Midbrain (tissue), 1 donor: ENCODE measurements around the gene EDEM1.
"Not testable (repeated sequence)": the region's sequence is repeated elsewhere in the genome, so short reads cannot be mapped to it uniquely, and the experiment has no call there.

ENCODE experiments used
- DNase-seq: peaks from one replicate; lab custom pipeline; 2025; lab: John Stamatoyannopoulos, UW

The EDEM1 gene

DNA sequence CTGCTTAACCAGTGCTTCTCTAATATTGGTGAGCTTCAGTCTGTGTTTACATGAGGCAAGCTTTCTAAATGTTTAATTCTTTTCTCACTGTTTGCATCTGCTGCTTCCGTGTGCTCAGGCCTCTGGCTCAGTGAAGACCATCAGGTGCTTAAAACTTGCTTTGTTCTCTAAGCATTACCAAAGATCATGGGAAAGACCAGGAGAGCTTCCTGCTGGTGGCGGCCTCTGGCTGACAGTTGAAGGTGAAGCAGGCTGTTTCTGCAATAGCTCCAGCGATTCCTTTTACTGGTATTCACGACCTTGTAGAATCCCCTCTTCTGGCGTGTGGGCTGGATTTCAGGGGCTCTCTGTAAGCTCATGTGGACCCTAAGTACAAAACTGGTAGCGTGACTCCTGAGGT lies 45.1 kb downstream of the EDEM1 start:
- no peak for DNase-seq

- DNase-seq = no peak
Observed at GRCh38 chr3:5233026-5233425, 45.5 kb downstream of the EDEM1 start.

DNA sequence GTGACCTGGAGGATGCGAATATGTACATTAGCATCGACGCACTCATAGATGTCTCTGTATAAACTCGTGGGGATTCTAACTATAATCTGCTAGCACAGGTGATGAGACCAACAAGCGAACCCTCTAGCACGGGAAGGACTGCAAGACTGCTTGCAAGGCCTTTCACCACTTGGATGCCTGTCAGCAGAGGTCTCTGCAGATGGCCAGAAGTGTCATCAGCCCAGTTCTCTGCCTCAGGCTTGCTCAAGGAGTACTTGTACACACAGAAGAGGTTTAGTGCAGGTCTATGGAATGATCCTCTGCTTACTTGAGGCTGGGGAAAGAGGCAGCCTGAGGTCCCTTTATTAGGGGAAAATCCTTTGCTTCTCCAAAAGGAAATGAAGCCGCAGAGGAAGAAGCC lies 48.1 kb downstream of the EDEM1 start:
- DNase-seq = no peak

DNA sequence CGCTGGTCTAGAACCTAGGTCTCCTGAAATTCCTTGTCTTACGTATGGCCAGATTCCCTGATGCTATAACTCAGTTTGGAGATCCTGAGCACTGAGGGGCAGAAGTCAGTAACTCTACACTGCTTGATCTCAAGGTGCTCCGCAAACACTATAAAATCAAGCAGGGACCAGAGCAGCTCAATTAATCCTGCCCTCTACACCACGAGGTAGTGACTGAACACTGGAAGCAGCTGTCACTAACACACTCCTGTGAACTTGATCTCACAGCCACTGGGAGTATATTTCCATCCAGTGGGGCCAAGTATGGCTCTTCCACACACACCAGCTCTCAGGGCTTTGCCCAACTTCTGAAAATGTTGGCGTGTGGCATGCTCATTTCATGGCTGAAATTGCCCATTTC lies 51.0 kb downstream of the EDEM1 start:
- DNase-seq = no peak

DNA sequence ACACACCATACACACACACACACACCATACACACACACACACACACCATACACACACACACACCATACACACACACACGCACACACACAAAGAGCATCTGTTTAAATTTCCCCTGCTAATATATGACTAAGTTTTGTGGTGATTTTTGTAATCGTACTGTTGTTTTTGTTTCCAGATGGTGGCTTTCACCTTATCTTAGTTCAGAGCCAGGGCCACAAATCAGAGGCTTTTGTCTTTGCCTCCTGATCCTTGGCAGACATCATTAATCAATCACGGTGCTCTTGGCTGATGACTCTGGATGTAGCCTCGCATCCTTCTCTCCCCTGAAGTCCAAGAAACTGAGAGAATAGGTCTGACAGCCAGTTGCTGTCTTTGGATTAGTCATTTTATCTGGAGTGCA lies 52.1 kb downstream of the EDEM1 start:
- DNase-seq = no peak

DNA sequence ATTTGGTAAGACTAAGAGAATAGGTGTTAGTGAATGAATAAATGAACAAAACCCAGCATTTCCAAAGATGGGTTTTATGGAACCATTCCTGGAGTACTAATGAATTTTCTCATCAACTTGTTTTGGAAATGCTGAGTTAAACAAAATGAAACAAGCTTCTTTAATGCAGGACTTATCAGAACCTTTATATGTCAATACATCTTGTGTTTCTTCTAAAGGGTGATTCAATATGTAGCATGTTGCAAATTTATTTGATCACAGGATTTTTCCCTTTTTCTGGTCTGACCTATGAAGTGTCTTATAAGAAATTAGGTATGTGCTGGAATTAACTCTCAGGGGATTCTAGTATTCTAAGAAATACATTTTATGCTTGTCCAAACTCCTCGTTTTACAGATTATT lies 53.2 kb downstream of the EDEM1 start:
- DNase-seq = no peak

DNA sequence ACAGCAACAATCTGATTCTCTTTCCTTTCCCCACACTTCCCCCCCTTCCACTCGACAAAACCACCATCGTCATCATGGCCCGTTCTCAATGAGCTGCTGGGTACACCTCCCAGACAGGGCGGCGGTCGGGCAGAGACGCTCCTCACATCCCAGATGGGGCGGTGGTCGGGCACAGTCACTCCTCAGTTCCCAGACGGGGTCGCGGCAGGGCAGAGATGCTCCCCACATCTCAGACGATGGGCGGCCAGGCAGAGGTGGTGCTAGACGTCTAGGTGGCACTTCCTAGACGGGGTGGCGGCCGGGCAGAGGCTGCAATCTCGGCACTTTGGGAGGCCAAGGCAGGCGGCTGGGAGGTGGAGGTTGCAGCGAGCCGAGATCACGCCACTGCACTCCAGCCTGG lies 55.3 kb downstream of the EDEM1 start:
- not testable (repeated sequence) for DNase-seq

GRCh38 chr3:5245927-5246326 lies 58.4 kb downstream of the EDEM1 start:
- no peak for DNase-seq

GRCh38 chr3:5248822-5249221 lies 61.3 kb downstream of the EDEM1 start:
- no peak for DNase-seq

- DNase-seq = no peak
Observed at GRCh38 chr3:5250467-5251195, 63.1 kb downstream of the EDEM1 start.

DNA sequence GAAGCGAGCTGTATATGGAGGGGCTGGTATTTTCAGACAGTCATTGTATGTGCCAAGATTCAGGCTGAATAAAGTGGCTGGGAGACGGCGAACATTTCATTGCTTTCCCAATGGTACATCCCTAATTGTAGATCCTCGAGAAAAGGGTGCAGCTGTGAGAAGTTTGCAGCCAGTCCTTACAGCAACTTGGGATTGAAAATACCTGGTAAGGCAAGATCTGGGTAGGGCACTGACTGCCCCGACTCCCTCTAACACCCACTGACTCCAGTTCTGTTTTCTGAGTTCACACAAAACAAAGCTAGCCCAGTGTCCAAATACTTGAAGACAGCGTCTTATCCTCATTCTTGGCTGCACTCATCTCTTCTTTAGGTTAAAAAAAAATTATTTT lies 63.7 kb downstream of the EDEM1 start:
- DNase-seq = no peak

DNA sequence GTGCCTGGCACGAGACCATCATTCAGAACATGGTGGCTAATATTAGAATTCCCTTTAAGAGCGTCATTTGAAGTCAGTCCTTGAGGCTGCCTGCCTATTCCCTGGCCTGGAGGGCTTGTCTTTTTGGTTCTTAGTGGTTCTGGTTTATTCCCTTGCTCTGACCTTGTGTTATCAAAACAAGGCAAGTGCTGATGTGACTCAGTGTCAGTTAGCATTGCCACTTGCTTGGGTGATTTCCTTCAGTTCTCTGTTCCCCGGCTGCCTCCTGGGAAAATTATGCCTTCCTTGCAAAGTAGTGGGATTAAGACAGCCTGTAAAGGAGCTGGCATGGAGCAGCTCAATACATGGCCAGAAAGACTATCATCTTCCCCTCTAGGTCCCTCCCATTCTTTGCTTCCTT lies 64.6 kb downstream of the EDEM1 start:
- DNase-seq = no peak

DNA sequence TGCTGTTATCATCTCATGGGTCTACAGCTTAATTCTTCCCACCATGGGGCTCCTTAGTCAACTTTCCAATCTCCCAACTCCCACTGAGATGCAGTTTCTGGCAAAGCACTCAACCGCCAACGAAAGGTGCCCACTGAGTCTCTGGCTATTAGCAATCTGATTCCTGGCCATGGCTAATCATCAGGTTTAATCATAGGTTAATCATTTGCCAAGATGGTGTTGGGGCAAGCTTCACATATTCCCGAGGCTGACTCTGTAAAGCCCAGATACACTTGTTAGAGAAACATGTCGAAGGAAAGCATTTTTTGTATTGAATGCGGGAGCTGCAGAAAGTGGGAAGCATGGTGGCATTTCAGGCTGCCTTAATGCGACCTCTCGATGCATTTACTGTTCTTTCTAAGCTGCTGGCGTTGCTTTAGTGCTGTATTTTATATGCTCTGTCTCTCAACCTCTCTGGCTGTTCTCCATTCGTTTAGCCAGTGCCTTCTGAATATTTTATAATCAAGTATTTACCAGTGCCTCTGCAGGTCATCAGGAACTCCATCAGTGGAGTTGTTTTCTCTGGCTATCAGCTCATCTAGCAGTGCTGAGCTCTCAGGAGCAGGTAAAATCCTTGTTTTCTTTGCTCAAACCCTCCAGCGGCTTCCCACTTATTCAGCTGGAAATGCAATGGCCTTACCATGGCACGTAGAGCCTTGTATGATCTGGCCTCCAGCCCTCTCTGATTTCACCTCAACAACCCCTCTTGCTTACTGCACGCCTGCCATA lies 67.0 kb downstream of the EDEM1 start:
- DNase-seq = no peak

DNA sequence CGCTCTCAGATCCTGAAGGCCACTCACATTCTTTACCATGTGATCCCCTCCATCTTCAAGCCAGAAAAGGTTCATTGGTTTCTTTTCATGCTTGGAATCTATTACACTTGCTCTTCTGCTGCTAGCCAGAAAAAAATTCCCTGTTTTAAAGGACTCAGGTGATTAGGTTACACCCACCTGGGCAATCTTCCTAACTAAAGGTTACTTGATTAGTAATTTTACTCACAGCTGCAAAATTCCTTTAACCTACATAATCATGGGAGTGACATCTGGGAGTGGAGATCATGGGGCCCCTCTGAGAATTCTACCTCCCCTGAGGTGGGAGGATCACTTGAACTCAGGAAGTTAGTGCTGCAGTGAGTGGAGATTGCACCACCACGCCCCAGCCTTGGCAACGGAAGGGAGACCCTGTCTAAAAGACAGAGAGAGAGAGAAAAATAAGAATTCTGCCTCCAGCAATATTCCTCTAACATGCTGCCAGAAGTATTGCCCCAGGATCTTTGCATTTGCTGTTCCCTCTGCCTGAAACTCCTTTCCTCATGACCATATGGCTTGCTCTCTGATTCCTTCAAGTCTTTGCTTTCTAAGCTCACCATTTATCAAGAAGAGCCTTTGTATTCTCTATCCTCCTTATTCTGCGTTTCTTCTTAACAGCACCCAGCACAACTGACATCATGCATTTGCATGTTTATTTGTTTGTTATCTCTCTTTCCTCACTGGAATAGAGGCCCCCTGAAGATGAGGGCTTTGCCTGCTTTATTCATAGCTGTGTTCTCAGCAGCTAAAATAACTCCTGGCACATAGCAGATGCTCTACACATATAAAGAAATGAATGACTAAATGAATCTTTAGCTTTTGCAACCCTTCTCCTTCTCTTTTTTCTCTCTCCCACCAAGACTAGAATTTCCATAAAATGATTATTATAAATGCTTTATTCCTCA lies 68.2 kb downstream of the EDEM1 start:
- no peak for DNase-seq

- no peak for DNase-seq
Observed at GRCh38 chr3:5258526-5258925, 71.0 kb downstream of the EDEM1 start.

GRCh38 chr3:5260992-5261501 lies 73.5 kb downstream of the EDEM1 start:
- no peak for DNase-seq

DNA sequence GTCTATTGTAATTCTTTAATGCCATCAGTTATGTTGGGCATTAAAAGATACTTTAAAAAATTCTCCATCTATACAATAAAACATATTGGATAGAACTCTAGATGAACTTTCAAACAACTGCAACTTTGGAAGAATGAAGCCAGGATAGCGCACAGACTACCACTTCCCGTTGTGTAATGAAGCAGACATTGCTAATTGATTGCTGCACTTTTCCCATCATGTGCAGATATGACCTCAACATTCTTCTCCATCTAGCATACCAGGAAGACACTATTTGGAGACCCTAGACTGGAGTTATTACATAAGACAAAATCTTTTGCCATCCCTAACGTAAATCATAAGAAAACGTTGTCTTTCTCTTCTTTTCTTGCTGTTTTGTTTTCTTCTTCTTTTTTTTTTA lies 75.0 kb downstream of the EDEM1 start:
- no peak for DNase-seq

DNA sequence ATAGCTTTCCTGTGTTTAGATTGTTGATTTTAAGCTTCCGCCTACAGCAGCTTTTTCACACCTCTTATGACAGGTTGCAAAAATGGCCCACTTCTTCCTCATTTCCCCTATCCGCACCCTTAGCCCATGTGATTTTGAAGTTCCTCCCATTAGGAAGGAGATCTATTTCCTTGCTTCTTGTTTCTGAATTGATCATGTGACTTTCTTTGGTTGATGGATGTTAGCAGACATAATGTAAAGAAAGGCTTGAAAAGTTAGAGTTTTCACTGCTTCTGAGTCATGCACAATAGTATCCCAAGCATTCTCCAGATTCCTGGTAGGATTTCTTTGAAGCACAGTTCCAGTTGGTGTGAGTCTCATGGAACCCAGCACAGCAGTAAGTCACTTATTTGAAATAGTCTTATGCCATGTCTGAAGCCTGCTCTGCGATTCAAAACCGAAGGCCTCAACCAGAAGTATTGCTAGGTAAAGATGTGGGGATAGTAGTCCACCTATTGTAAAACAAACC lies 76.6 kb downstream of the EDEM1 start:
- no peak for DNase-seq

- DNase-seq = no peak
Observed at GRCh38 chr3:5264896-5265770, 77.6 kb downstream of the EDEM1 start.

GRCh38 chr3:5267252-5267651 lies 79.7 kb downstream of the EDEM1 start:
- DNase-seq = no peak

DNA sequence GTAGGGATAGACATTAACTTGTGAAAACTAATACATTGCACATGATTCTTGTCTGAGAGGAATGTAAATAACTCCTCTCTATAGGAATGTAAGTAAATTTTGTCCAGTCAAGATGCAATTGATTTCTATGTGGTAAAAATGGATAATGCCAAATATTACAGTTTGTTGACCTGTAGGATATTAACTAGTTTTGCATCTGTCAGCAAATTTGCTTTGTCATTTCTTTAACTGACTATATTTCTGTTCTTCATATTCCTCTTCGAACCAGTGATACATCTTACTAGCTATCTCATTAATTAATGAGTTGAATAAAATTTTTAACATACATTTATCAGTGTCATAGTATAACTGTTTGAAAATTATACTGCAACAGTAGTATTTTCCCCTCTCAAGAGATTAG lies 80.4 kb downstream of the EDEM1 start:
- no peak for DNase-seq
